Upper lobe of right lung (tissue), 1 donor: Measurements from ENCODE around the gene MCRS1. TPM values are rescaled to one million over a fixed set of nuclear protein-coding genes. Genes with fewer than 3 reads are reported as not detected.

Experiments
- ATAC-seq: fragments of 200-7000 bp; cut with Tn5 transposase; one replicate; pipeline ENCODE4 v1.9.1; 2020; ENCODE audit warnings: mild to moderate bottlenecking, moderate library complexity
- DNase-seq: peaks from one replicate; pipeline ENCODE4 v3.0.0-alpha.2; 2020
- H3K27ac ChIP-seq: fragments of 200-600 bp; one replicate; pipeline ENCODE4 v1.8.0; 2022
- H3K27me3 ChIP-seq: fragments of 200-600 bp; one replicate; pipeline ENCODE4 v1.8.0; 2022; ENCODE audit warnings: mild to moderate bottlenecking
- H3K36me3 ChIP-seq: fragments of 200-600 bp; one replicate; pipeline ENCODE4 v1.8.0; 2022
- H3K4me1 ChIP-seq: fragments of 200-600 bp; one replicate; pipeline ENCODE4 v1.8.0; 2022
- H3K4me3 ChIP-seq: fragments of 200-600 bp; one replicate; pipeline ENCODE4 v1.8.0; 2022; ENCODE audit warnings: mild to moderate bottlenecking
- H3K9me3 ChIP-seq: fragments of 200-600 bp; one replicate; pipeline ENCODE4 v1.8.0; 2022
- CTCF ChIP-seq: fragments of 200-600 bp; IDR thresholded peaks from one replicate; pipeline ENCODE4 v1.8.0; 2022; ENCODE audit warnings: antibody characterized with exemption
- intact Hi-C: fragments of 100-400 bp; cut with DNase I; formaldehyde crosslinking; loops from one replicate; pipeline ENCODE4 v1.11.0; 2022
- total RNA-seq: library from RNA; stranded (reverse); fragmentation: NEBNext Ultra II Directional; extraction: Animal tissue kit (Norgen Biotek cat#: 25700); gene quantifications from one replicate; pipeline ENCODE4 v1.2.1, GENCODE V29; 2021
- donor health status: DM: no; HTN: yes; CAD: no; lungs with severe emphysema.

MCRS1 gene
- total RNA-seq, 1 donor from 2014 or later: 54.0 TPM

- intact Hi-C loops: no loop called here
- Histone ChIP-seq H3K4me3 (no peak overlapping the region), H3K9me3 (no peaks in the 10 kb centered on the region), H3K27ac (no peak overlapping the region), H3K36me3 (peaks cover 9% of the 10 kb centered on the region), H3K27me3 (no peaks in the 10 kb centered on the region), H3K4me1 (peaks cover 14% of the 10 kb centered on the region)
- no peak for TF ChIP-seq CTCF
- DNase-seq (no peak), ATAC-seq (no peak)
Observed at GRCh38 chr12:49578471-49579112, 10.7 kb upstream of the MCRS1 start.

GRCh38 chr12:49577589-49578315, 9.8 kb upstream of the MCRS1 start:
- intact Hi-C loops: no loop called here
- TF ChIP-seq CTCF: no peak
- H3K36me3 ChIP-seq: peaks cover 9% of the 10 kb centered on the region
- DNase-seq (no peak), ATAC-seq (no peak)
- peaks cover 10% of the 10 kb centered on the region for H3K4me1 ChIP-seq
- H3K4me3 ChIP-seq: no peak overlapping the region
- no peak overlapping the region for H3K27ac ChIP-seq
- H3K9me3 ChIP-seq: no peaks in the 10 kb centered on the region
- no peaks in the 10 kb centered on the region for H3K27me3 ChIP-seq

DNA sequence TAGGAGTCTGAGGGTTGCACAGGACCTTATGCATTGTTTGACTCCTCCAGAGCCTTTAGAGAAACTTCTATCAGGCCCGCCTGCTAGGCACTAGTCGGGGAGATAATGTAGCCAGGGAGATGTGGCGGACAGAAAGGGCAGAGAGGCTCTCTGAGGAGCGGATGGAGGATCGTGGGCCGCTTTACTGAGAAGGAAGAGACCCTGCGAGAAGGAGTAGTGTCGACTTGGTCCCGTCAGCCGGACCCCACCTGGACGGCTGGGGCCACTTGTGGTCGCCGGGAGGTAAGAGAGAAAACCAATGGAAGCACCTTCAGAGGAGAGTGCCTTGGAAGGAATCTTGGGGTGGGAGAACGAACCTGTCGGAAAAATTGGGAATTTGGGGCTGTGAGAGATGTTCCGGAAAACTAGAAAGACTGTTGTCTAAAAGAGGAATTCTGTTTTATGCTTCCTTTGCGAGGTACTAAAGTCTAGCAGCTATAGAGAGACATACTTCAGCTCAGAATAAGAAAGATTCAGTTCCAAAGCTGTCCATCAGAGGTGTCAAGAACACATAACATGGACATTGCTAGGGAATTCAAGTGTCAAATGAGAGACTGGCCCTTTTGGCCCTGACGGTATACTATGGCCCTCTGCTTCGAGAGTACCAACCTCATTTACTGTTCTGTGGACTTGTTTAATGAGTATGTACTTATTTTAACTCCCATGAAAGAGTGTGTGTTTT, 660 bp upstream of the MCRS1 start:
- Histone ChIP-seq H3K27me3 (no peaks in the 10 kb centered on the region), H3K4me1 (peaks cover 8% of the 10 kb centered on the region), H3K4me3 (peak overlapping the region; percentile 74), H3K9me3 (no peaks in the 10 kb centered on the region), H3K27ac (peak overlapping the region; percentile 95), H3K36me3 (peaks cover 16% of the 10 kb centered on the region)
- ATAC-seq (no peak), DNase-seq (no peak)
- intact Hi-C loops: no loop called here
- TF ChIP-seq CTCF: no peak

DNA sequence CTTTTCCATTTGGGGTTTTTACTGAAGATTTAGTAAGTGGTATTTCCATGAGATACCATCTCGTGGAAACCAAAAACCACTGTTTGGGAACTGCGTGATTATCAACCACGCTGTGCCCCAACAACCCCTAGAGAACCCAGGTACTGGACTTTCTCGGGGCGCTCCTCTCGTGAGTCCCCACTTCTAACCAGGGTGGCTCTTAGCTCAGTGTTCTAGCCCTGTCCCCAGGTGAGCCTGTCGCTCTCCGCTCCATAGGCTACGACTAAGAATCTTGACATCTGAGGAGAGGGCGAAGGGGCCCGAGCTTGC, 686 bp downstream of the MCRS1 start:
- TF ChIP-seq CTCF: no peak

DNA sequence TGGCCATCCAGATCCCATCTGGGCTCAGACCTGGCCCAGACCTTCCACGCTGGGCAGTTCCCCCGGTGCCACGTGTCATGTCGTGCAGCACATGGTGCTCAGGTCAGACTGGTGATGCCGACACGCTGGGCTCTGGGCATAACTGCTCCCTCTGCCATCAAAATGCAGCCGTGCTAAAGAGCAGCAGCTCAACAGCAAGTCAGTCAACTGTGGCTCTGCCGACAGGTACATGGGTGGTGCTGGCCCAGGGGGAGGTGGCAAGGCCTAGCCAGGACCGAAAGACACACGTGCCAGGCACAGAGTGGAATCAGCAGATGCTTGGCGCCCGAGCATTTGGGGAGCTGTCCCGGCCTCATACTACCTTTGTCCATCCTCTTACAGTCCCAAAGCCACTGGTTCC, 1.6 kb downstream of the MCRS1 start:
- no peak overlapping the region for H3K4me3 ChIP-seq

More for the DNA sequence above, 686 bp downstream of the MCRS1 start:
- DNase-seq (no peak), ATAC-seq (peak; percentile 2)
- peaks cover 29% of the 10 kb centered on the region for H3K36me3 ChIP-seq
- H3K27ac ChIP-seq: peak overlapping the region; percentile 95
- H3K27me3 ChIP-seq: no peaks in the 10 kb centered on the region
- H3K4me3 ChIP-seq: peak overlapping the region; percentile 74
- peaks cover 8% of the 10 kb centered on the region for H3K4me1 ChIP-seq
- no peaks in the 10 kb centered on the region for H3K9me3 ChIP-seq
- intact Hi-C loops: no loop called here

More for the DNA sequence above, 1.6 kb downstream of the MCRS1 start:
- intact Hi-C loops: no loop called here
- no peaks in the 10 kb centered on the region for H3K27me3 ChIP-seq
- H3K27ac ChIP-seq: no peak overlapping the region
- no peaks in the 10 kb centered on the region for H3K9me3 ChIP-seq
- TF ChIP-seq CTCF: no peak
- DNase-seq: peak; percentile 51
- H3K4me1 ChIP-seq: peaks cover 8% of the 10 kb centered on the region
- no peak for ATAC-seq
- H3K36me3 ChIP-seq: peaks cover 38% of the 10 kb centered on the region
